ENCODE measurements around the gene ACTG2. TPM values are rescaled to one million over a fixed set of nuclear protein-coding genes. Genes with fewer than 3 reads are reported as not detected.

ACTG2 gene
- total RNA-seq, 2 experiments from 2014 or later: not detected

DNA sequence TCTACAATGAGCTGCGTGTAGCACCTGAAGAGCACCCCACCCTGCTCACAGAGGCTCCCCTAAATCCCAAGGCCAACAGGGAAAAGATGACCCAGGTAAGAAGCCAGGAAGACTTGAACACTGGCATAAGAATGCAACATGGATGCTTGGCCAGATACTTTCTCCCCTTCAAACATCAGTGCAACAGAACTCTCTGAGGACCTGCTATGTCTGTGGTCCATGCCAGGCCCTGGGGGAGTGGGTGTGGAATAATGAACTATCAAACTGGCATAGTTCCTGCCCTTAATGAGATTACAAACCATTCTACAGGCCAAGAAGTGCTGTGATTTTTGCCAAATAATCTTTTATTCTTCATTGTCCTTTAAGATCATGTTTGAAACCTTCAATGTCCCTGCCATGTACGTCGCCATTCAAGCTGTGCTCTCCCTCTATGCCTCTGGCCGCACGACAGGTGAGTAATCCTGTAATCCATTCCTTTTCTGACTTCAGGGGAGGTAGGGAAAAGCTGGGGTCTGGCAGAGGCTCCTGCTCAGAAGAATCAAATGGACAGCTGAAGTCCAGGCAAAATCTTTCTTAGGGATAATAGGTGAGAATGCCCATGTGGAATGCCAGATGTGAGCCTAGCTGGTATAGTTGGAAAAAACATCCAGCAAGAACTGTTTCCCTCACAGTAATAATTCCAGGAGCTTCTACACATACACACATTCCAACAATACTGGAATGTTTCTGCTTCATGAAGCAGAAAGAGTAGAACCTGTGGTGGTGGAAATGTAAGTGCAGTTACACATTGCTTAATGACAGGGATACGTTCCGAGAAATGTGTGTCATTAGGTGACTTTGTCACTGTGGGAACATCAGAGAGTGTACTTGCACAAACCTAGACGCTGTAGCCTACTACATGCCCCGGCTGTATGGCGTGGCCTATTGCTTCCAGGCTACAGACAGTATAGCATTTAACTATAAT is 16.2 kb downstream of the ACTG2 start:
- no peaks in the 10 kb centered on the region for H3K27me3 Mint-ChIP-seq
- POLR2A ChIA-PET: no interaction called here
- no peak for DNase-seq
- no peaks in the 10 kb centered on the region for H3K9me3 Mint-ChIP-seq
- peaks cover 3% of the 10 kb centered on the region for H3K4me1 Mint-ChIP-seq
- no peaks in the 10 kb centered on the region for H3K36me3 Mint-ChIP-seq (ENCODE audit: low read depth)
- CTCF ChIA-PET: interaction anchor here (0.6 to 4.8 kb wide), 6 partner anchors 9 to 67 kb away, joined by 3 to 25 read pairs (median 3); no protein-coding TSS in a partner anchor
- H3K4me3 Mint-ChIP-seq: no peak overlapping the region
- H3K27ac Mint-ChIP-seq: no peak overlapping the region

DNA sequence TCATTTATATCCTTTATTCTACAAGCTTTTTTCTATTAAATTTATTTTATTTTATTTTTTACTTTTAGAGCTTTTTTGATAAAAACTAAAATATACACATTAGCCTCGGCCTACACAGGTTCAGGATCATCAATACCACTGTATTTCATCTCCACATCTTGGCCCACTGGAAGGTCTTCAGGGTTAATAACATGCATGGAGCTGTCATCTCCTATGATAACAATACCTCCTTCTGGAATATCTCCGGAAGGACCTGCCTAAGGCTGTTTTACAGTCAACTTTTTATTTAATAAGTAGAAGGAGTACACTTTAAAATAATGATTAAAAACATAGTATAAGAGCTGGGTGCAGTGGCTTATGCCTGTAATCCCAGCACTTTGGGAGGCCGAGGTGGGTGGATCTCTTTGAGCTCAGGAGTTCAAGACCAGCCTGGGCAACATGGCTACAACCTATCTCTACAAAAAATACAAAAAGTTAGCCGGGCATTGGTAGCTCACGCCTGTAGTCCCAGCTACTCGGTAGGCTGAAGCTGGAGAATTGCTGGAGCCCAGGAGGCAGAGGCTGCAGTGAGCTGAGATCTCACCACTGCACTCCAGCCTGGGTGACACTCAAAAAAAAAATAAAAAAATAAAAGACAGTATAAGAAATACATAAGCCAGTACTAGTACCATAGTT is 18.2 kb downstream of the ACTG2 start:
- DNase-seq: no peak
- Mint-ChIP-seq H3K36me3 (ENCODE audit: low read depth) (no peaks in the 10 kb centered on the region), H3K4me1 (peaks cover 9% of the 10 kb centered on the region), H3K9me3 (no peaks in the 10 kb centered on the region), H3K4me3 (no peak overlapping the region), H3K27me3 (no peaks in the 10 kb centered on the region), H3K27ac (no peak overlapping the region)
- ChIA-PET POLR2A (no interaction called here), CTCF (interaction anchor here (0.6 to 4.8 kb wide), 3 partner anchors 11 to 288 kb away, joined by 3 to 25 read pairs (median 4); no protein-coding TSS in a partner anchor)

GRCh38 chr2:73911548-73912208 is 18.9 kb downstream of the ACTG2 start:
- POLR2A ChIA-PET: no interaction called here

GRCh38 chr2:73913414-73914054 is 20.7 kb downstream of the ACTG2 start:
- ChIA-PET CTCF (no interaction called here), POLR2A (interaction anchor here (0.7 kb wide), 1 partner anchor 597 kb away, joined by 4 read pairs; no protein-coding TSS in a partner anchor)
- H3K9me3 Mint-ChIP-seq: no peaks in the 10 kb centered on the region

More at GRCh38 chr2:73911548-73912208, 18.9 kb downstream of the ACTG2 start:
- CTCF ChIA-PET: interaction anchor here (0.6 to 4.8 kb wide), 2 partner anchors 10 to 71 kb away, joined by 3 to 25 read pairs; no protein-coding TSS in a partner anchor
- H3K27me3 Mint-ChIP-seq: no peaks in the 10 kb centered on the region
- peaks cover 9% of the 10 kb centered on the region for H3K4me1 Mint-ChIP-seq
- H3K36me3 Mint-ChIP-seq (ENCODE audit: low read depth): no peaks in the 10 kb centered on the region
- no peaks in the 10 kb centered on the region for H3K9me3 Mint-ChIP-seq
- DNase-seq: no peak
- H3K4me3 Mint-ChIP-seq: no peak overlapping the region
- no peak overlapping the region for H3K27ac Mint-ChIP-seq

GRCh38 chr2:73914667-73915066 is 21.9 kb downstream of the ACTG2 start:
- H3K4me1 Mint-ChIP-seq: peaks cover 6% of the 10 kb centered on the region
- no peak overlapping the region for H3K4me3 Mint-ChIP-seq
- no peaks in the 10 kb centered on the region for H3K9me3 Mint-ChIP-seq
- H3K36me3 Mint-ChIP-seq (ENCODE audit: low read depth): no peaks in the 10 kb centered on the region
- H3K27ac Mint-ChIP-seq: no peak overlapping the region
- ChIA-PET POLR2A (no interaction called here), CTCF (interaction anchor here (0.6 to 1.2 kb wide), 4 partner anchors 18 to 730 kb away, joined by 4 to 6 read pairs (median 4); no protein-coding TSS in a partner anchor)
- DNase-seq: no peak
- H3K27me3 Mint-ChIP-seq: no peaks in the 10 kb centered on the region

More at GRCh38 chr2:73913414-73914054, 20.7 kb downstream of the ACTG2 start:
- Mint-ChIP-seq H3K4me3 (no peak overlapping the region), H3K27ac (no peak overlapping the region), H3K36me3 (ENCODE audit: low read depth) (no peaks in the 10 kb centered on the region), H3K4me1 (peaks cover 6% of the 10 kb centered on the region), H3K27me3 (no peaks in the 10 kb centered on the region)
- no peak for DNase-seq

DNA sequence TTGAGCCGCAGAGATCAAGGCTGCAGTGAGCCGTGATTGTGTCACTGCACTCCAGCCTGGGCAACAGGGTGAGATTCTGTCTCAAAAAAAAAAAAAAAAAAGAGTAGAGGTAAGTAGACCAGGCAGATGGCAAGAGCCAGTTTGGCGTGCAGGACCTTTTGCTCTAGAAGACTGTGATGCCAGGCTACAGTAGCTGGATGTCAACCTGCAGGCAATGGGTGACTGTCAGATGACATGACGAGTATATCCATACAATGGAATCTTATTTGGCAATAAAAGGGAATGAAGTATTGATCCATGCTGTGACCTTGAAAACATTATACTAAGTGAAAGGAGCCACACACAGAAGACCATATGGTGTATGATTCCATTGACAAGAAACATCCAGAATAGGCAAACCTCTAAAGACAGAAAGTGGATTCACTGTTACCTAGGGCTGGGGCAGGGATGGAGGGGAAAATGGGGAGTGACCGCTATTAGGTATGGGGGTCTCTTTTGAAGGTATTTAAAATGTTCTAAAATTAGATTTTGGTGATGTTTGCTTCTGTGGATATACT is 22.7 kb downstream of the ACTG2 start:
- Mint-ChIP-seq H3K27ac (no peak overlapping the region), H3K4me3 (no peak overlapping the region), H3K36me3 (ENCODE audit: low read depth) (no peaks in the 10 kb centered on the region), H3K27me3 (no peaks in the 10 kb centered on the region), H3K9me3 (no peaks in the 10 kb centered on the region), H3K4me1 (peaks cover 6% of the 10 kb centered on the region)
- ChIA-PET CTCF (interaction anchor here (0.7 to 1.2 kb wide), 2 partner anchors 19 to 23 kb away, joined by 4 to 5 read pairs; no protein-coding TSS in a partner anchor), POLR2A (no interaction called here)
- no peak for DNase-seq

- no peak overlapping the region for H3K27ac Mint-ChIP-seq
- CTCF ChIA-PET: no interaction called here
- H3K36me3 Mint-ChIP-seq (ENCODE audit: low read depth): no peaks in the 10 kb centered on the region
- H3K9me3 Mint-ChIP-seq: no peaks in the 10 kb centered on the region
- DNase-seq: no peak
- H3K4me1 Mint-ChIP-seq: peaks cover 6% of the 10 kb centered on the region
- no peak overlapping the region for H3K4me3 Mint-ChIP-seq
- POLR2A ChIA-PET: no interaction called here
- no peaks in the 10 kb centered on the region for H3K27me3 Mint-ChIP-seq
Measured at GRCh38 chr2:73916666-73917065, 23.9 kb downstream of the ACTG2 start.

DNA sequence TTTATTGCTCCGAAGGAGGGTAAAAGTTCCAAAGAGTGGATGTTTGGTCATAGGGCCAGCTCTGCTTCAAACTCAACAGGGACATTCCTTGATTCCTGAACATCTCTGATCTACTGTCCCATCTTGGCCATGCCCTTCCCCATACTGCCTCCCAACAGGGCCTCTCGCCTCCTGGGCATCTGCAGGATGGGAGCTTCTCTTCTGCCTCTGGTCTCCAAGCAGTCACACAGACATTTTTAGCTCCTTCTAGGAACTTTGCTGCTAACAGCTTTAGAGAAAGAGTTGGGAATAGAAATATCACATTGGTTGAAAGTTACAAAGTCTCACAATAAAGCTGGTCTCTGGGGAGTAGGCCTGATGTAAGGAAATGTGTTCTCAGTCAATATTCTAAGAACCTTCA is 24.5 kb downstream of the ACTG2 start:
- H3K27me3 Mint-ChIP-seq: no peaks in the 10 kb centered on the region
- no peak overlapping the region for H3K27ac Mint-ChIP-seq

DNA sequence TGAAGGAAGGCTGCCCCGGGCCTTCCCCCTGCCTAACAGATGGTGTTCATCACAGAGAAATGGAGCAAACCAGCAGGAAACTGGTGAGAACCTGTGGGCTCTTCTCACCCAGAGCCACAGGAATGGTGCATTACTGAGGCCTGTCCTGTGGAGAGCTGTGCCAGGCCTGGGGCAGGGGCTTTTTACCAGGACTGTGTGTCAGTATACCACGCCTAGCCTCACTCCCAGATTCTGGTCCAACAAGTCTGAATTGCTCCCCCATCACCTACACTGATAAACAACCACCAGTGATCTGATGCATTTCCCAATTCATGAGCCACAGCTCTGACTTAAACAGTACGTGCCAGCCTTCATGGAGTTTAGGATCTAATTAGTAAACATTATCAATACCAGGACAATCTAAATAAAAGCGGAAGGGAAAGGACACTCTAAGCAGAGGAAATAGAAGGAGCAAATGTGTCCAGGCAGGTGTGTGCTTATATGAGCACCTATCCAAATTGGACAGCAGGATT is 24.9 kb downstream of the ACTG2 start:
- CTCF ChIA-PET: no interaction called here
- DNase-seq: no peak
- Mint-ChIP-seq H3K36me3 (ENCODE audit: low read depth) (no peaks in the 10 kb centered on the region), H3K4me3 (no peak overlapping the region), H3K9me3 (no peaks in the 10 kb centered on the region), H3K27ac (no peak overlapping the region), H3K4me1 (peaks cover 8% of the 10 kb centered on the region), H3K27me3 (no peaks in the 10 kb centered on the region)
- POLR2A ChIA-PET: no interaction called here

More for the DNA sequence above, 24.5 kb downstream of the ACTG2 start:
- CTCF ChIA-PET: no interaction called here
- DNase-seq: no peak
- Mint-ChIP-seq H3K9me3 (no peaks in the 10 kb centered on the region), H3K36me3 (ENCODE audit: low read depth) (no peaks in the 10 kb centered on the region), H3K4me3 (no peak overlapping the region), H3K4me1 (peaks cover 6% of the 10 kb centered on the region)
- POLR2A ChIA-PET: no interaction called here

- H3K4me3 Mint-ChIP-seq: no peak overlapping the region
- DNase-seq: no peak
- no peaks in the 10 kb centered on the region for H3K36me3 Mint-ChIP-seq (ENCODE audit: low read depth)
- H3K27me3 Mint-ChIP-seq: no peaks in the 10 kb centered on the region
- CTCF ChIA-PET: interaction anchor here (1.1 kb wide), 1 partner anchor 35 kb away, joined by 3 read pairs; no protein-coding TSS in a partner anchor
- H3K4me1 Mint-ChIP-seq: peaks cover 16% of the 10 kb centered on the region
- H3K9me3 Mint-ChIP-seq: no peaks in the 10 kb centered on the region
- H3K27ac Mint-ChIP-seq: no peak overlapping the region
- POLR2A ChIA-PET: no interaction called here
Measured at GRCh38 chr2:73918856-73919255, 26.0 kb downstream of the ACTG2 start.

- no peak for DNase-seq
- ChIA-PET CTCF (interaction anchor here (4.2 kb wide), 1 partner anchor 10 kb away, joined by 25 read pairs; no protein-coding TSS in a partner anchor), POLR2A (no interaction called here)
- no peak overlapping the region for H3K4me3 Mint-ChIP-seq
- no peaks in the 10 kb centered on the region for H3K9me3 Mint-ChIP-seq
- no peak overlapping the region for H3K27ac Mint-ChIP-seq
- no peaks in the 10 kb centered on the region for H3K36me3 Mint-ChIP-seq (ENCODE audit: low read depth)
- H3K4me1 Mint-ChIP-seq: peaks cover 14% of the 10 kb centered on the region
- no peaks in the 10 kb centered on the region for H3K27me3 Mint-ChIP-seq
Measured at GRCh38 chr2:73919596-73920228, 26.9 kb downstream of the ACTG2 start.

All from activated CD4-positive, alpha-beta T cell treated with anti-CD3 and anti-CD28 coated beads, Interleukin-2, amount 10 ng/mL, durations not matched to agents 7 days and 5 days (primary cell).